NCI-H82 treated with DMSO at 0.1 percent for 48 hours (cell line): ENCODE data around the gene LRRC25.

Experiments
- DNase-seq: peaks from one replicate; lab custom pipeline; 2025; ENCODE audit not compliant: unreplicated experiment; lab: John Stamatoyannopoulos, UW

Gene LRRC25

DNA sequence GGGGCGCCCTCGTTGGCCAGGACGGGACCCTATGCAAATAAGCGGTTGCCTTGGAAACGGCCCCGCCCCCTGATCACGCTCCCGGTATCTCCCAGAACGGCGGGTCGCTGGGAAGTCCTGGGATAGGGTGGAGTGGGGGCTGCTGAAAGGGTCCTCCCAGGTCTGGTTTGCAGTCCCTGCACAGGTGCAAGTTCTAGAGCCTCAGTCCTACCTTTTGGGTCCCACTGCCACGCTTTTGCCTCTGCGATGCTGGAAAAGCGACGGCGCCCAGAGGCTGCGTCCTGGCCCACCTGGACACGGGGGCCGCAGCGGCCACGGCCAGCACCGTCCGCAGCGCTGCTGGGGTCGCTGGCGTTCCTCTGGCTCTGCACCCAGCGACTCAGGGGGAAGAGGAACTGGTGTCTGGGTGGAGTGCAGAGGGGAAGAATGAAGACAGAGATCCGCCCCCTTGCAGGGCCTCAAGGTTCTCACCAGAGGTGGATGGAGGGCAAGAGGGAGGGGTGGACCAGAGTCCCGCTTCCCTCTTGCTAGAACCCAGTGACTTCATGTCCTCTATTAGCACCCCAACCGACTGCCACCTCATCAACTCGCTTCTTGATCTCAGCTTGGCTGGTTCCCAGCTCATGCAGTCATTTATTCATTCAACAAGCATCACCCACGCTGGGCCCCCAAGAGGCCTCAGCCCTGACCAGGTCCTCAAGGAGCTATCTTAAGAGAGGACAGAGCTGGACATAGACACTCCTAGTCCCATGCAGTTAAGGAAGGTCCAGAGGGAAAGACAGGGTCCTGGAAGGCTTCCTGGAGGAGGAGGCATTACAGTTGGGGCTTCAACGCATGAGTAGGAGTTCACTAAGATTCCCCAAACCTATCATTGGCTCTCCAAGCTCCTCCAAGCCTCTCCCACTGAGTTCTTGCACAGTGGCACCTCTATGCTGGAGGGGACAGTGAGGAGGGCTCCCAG lies at the start of gene LRRC25:
LRRC25 (minus strand) TSS at position 381 of the 961 bp plus-strand sequence. CDS start 659 bp downstream, outside the sequence.
- DNase-seq = no peak

DNA sequence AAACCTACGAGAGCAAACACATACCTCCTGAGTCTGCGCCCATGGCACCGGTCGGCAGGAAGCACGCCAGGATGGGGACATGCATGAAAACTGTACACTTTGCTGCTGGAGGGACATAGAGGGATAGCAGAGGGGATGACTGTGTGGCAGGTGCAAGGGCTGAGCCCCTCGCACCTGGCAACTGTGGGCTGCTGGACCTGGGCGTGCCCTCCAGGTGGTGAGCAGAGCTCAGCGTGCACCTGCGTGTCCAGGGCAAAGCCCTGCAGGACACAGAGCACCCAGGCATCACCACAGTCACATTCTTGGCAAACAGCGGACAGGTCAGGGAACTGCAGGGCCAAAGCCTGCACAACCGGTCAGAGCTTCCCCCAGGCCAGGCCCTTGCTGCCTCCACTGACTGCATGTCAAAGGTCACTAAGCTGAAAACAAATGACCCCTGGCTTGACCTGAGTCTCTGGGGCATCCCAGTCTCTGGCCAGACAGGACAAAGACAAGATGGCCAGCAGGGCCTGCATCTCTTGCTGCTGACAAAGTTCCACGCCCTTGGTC lies 49.5 kb upstream of the LRRC25 start:
- no peak for DNase-seq

DNA sequence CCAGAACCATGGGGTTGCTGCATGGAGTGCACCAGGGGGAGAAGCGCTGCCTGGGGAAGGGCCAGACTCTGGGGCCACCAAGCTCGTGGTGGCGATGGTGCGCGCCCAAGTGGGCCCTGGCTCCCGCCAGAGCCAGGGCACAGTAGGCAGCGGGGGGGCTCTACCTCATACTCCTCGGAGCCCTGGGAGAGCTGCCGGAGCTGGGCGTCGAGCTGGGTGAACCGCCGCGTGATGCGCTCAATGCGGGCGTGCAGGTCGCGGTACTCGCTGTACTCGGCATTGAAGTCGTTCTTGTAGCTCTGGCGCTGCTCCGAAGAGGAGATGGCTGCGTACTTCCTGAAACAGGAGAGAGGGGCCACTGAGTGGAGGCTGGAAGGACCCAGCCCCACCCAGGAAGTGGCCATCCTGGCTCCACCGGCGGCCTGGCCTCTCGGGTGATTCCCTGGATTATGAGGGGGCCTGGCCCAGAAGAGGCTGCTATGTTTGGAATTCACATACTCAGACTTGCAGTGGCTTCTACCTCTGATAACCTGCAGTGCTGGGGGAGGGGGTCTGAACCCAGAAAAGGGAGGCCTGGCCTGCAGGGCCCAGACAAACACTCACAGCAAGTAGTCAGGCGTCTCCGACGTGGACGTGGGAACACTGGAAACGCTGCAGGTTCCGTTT lies 48.9 kb upstream of the LRRC25 start:
- DNase-seq = no peak

DNA sequence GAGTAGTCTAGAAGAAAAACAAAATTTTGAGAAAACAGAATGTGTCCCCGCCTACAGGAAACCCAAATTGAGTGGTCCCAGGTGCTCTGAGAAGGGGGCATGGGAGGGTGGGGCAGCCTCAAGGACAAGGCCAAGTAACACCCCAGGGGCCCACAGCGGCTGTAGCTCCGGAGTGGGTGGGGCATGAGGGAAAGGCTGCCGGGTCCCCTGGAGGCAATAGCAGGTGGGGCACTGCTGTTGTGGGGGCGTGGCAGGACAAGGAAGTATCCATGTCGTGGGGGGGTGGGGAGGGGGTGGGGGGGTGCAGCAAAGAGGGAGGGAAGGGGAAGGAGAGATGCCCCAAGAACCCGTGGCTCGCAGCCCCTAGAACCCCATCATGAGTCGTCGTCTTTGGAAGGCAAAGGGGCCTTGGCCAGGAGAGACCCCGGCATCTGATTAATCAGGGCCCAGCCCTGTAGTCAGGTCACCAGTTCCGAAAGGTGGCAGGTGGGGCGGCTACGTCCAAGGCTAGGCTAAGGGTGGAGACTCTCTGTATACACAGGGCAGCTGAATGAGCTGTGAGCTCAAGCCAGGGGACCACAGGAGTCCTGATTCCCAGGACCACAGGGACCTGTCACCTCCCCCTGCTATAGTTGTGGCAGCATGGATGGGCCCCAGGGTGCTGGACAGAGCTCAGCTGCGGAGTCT lies 48.0 kb upstream of the LRRC25 start:
- no peak for DNase-seq

DNA sequence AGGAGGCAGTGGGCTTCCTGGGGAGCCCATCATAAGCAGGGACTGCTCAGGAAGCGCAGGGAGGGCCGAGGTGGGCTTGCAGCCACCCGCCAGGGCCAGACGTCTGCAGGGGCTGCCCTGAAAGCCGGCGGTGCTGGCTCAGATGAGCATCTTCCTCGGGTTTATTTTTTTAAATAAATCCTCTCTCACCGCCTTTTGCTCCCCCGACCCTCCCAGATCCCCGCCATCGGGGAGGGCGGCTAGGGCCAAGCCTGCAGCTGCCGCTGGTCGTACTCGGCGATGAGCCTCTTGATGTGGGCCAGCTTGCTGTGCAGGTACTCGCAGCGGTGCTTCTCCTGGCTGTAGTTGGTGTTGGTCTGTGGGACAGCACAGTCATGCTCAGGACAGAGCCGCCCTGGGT lies 47.1 kb upstream of the LRRC25 start:
- DNase-seq = no peak

DNA sequence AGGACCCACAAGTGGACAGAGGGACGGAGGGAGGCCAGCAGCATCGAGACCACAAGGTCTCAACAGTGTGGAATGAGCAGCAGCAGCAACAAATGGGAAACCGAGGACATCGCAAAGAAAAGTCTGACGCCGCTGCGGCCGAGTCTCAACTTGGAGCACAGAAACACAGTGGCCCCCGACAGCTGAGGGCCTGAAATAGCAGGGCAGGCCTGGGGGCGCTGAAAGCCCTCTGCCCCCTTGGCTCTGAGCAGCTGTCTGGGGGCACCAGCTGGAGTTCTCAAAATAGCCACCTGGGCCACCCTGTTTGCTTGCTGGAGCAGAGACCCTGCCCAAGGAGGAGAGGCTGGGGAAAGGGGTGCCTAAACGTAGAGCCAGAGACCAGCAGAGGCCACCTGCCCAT lies 46.4 kb upstream of the LRRC25 start:
- DNase-seq = no peak

DNA sequence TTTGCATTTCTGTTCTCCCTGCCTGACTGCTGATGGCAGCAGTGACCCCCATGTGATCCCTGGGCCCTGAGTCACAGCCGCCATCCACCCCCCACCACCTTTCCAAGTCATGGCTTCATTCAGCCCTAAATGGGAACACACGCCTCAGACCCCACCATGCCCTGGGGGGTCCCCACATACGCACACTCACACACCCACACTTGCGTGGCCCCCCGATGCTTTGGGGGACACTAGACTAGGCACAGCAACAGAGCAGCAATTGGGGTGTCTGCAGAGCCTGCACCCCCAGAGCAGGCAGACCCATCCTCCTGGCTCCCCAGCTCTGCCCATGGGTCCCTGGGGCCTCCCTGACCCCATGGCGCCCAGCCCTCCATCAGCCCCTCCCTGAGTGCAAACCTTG lies 46.0 kb upstream of the LRRC25 start:
- DNase-seq = no peak

DNA sequence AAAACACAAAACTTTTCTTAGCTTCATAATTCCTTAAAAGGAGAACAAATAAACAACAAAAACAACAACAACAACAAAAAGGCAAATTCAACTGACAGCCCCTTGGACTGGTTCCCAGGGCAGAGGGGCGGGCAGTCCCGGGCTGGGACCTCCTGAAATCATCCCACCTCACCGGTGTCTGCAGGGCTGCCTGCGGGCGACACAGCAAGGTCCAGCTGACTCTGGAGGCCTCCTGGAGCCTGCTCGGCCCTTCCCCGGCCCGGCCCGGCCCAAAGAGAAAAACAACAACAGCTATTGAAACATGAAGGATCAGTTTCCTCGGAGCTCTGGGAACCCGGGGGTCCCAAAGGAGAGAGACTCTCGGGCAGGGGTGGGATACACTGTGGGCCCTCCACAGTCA lies 45.5 kb upstream of the LRRC25 start:
- no peak for DNase-seq

DNA sequence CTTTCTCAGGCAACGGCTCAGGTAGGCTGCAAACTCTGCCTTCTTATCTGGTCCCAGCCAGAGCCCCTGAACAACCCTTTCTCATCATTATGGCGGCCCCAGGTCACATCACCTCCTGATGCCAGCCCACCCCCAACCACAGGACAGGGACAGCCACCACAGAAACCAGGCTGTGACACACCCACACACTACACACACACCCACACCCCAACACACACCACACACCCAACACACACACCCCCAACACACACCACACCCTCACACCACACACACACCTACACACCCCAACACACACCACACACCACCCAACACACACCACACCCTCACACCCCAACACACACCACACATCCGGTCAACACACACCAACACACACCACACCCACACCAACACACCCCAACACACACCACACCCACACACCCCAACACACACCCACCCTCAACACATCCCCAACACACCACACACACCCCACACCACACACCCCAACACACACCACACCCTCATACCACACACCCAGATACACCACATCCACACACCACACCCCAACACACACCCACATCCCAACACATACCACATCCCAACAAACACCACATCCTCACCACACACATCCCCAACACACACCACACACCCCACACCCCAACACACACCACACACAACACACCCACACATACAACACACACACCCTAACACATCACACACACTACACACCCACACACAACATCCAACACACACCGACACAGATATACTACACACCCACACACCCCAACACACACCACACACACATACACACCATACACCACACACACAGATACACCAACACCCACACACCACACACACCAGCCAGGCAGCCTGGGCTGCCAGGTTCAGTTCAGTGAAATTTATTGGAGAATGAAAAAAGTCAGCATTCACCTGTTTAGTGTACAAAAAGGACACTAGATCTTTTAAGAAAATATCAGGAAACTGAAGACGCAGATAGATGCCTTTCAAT lies 44.7 kb upstream of the LRRC25 start:
- DNase-seq = no peak

DNA sequence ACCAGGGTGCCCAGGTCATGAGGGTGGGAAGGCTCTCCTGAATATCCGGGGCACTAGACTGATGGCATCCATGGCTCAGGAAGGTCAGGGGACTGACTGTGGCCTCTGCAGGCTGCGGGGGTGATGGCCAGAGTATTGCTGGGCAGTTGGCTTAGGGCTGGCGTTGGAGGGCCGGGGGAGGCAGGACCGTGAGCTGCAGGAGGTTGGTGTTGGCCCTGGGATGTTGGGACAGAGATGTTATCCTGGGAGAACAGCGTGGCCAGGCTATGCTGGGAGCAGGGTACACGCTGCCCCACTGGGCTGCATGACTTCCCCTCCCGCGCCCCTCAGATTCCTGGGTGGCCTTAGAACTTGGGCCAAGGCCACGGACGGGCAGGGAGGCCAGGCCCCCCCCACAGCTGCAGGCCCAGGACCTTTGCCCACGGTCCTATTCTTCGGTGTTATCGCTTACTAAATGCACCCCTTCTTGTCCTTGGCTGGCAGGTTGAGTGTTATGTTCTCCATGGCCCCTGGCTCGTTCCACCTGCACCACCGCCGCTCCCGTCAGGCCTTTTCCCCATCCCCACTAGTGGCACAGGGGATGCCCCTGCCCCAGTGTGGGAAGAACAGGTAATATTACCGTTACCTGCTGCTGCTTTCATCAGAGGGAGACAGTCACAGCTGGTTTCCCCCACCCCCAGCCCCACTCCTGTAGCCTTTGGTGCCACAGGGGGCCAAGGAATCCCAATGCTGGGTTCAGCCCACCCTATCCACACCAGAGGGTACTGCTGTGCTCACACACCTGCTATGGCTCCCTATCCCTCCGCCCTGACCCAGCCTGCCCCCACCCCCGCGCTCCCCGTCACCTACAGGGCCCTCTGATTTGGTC lies 43.7 kb upstream of the LRRC25 start:
- DNase-seq = no peak

DNA sequence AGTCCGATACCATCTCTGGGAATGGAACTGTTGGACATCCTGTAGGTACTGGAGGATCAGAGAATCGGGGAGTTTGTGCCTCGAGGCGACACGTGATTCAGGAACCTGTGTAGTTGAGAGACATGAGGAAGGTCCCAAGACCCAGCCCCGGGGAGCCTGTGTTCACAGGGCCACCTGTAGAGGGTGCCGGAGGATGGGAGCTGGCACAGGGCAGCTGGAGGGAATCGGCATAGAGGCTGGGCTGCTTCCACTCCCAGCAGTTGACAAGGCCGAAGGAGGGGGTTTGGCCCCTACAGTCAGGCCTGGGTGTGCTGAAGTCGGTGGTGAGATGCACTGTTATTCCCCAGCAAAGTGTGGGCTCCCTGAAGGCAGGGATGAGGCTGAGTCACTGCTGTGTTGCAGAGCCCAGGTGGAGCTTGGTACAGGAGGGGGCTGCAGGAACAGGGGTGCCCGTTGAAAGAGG lies 43.0 kb upstream of the LRRC25 start:
- DNase-seq = peak; percentile 27

DNA sequence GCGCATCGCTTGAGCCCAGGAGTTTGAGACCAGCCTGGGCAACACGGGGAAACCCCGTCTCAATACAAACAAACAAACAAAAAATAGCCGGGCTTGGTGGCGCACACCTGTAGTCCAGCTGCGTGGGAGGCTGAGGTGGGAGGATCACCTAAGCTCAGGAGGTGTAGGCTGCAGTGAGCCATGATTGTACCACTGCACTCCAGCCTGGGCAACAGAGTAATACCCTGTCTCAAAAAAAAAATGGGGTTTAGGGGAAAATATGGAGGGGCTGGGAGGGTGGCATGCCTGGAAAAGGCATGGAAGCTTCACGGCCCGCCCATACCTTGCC lies 42.5 kb upstream of the LRRC25 start:
- DNase-seq = no peak

DNA sequence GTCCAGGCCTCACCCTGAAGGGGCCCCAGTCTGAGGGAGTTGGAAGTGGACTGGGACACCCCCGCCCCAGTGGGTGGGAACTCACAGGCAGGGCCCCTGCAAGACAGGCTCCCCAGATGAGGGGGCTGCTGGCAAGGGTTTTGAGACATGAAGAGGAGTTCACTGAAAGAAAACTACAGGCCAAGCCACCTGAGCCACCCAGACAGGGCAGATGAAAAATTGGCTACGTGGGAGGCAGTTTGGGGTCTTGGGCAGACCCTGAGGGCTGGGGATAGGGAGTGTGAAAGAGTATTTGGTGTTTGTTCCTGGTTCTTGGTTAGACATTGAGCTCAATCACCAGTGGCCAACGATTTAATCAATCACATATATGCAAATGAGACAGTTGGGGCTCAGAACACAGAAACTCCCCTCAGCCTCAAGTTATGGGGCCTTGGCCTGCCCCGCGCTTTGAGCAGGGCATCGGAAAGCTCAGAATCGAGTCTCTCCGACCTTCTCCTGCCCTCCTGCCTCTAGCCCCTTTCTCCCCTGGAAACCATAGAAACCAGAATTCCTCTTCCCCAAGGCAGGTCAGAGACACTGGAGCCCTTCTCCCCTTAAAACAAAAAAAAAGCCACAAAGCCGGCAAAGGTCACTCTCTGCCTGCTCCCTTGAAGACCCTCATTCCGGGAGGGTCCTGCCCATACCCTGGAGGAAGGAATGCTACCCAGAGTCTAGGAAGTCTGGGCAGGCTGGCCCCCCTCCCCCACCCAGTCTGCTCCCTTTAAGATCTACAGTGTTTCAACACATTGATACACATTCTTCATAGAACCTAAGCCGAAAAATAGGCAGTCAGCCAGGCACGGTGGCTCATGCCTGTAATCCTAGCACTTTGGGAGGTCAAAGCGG lies 41.8 kb upstream of the LRRC25 start:
- peak; percentile 82 for DNase-seq

DNA sequence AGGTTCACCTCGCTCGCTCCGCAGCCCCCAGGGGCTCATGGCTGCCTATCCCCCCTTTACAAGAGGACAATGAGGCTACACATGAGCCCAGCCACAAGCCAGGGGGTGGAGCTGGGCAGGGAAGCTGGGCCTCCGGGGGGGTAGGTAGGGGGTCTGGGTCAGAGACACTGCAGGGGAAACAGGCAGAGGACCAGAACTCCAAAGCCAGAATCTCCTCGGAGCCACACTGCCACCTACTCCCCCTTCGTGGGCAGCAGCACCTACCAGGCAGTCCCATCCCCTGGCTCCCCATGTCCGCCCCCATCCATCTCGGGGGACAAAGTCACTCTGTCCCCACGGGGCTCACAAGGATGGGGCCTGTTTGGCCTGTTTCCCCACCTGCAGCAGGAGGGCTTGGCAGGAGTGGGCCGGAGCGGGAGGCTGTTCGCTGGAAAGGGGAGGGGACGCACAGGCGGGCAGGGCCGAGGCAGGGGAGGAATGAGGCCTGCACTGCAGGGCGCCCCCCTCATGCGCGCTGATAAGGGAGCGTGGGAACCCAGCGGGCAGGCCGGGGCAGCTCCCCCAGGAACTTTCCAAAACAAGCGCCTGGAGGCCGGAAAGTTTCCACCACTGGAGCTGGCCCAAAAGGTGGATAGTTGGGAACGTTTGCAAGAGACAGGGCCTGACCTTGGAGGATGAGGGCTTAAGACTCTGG lies 41.1 kb upstream of the LRRC25 start:
- DNase-seq = no peak

DNA sequence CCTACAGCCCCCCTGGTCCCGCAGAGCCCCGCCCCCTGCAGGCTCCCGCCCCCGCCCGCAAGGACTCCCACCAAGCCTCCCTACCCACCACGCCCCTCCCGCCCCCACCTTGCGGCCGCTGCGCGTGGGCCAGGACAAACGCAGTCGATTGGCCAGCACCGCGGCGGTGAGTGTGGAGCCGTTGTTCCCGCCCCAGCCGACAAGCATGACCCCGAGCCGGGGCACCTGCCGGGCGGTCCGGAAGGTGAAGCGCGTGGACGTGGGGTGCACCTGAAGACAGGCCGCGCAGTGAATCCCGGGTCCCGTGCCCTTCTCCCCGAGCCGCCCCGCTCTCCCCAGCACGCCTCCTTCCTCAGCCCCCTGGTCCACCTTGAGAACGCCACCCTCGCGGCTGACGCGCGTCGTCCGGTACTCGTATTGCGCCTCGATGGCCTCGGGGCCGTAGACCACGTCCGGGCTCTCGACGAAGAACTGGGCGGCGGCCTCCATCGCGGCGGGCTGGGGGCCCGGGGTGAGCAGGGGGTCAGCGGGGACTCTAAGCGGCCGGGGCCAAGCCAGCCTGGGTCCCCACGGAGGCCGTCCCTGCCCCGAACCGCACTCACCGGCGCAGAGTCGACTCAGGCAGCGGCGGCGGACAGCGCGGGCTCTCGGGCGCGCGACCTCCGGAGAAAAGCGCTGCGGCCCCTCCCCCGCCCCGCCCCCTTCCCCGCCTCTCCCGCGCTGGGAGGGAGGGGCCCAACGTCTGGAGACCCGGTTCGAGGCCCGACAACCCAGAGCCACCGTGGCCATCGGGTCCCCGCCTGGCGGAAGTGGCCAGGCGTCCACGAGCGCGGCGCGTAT lies 40.3 kb upstream of the LRRC25 start, which contains the start of gene ISYNA1:
ISYNA1 (minus strand) TSS at position 643 of the 840 bp plus-strand sequence; CDS start at position 489, 154 bp downstream.
- DNase-seq = peak; percentile 19

DNA sequence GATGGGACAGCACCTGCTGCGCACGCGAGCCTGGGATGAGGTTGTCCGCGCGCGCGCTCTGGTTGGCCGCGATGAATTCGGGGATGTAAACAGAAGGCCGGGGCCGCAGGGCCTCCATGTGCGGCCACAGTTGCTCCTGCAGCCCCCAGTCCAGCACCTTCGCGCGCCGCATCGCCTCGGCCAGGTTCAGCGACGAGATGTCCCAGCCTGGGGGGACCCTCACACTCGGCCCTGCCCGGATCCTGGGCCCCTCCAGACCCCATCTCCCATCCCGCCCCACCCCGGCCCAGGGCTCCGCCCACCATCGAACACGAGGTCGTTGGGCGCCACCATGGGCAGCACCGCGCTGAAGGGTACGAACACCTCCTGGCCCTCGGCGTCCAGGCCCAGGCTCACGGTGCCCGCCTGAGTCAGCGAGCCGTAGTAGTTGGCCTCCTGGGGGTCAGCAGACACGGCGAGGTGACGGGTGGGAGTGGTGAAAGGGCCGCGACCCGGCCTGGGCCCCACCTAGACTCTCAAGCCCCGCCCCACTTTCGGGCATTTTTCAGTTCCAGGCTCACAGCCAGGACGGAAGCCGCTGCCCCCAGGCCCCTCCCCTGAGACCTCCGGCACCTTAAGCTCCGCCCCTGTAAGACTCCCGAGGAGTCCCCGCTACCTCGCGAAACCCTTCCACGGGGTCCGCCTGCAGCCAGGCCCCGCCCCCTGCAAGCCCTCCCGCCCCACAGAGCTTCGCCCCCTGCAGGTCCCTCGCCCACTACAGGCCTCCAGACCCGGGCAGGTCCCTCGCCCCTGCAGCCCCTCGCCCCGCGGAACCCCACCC lies 39.5 kb upstream of the LRRC25 start:
- peak; percentile 94 for DNase-seq
